Suprapubic skin (tissue), 4 donors: Measurements from ENCODE around the gene RAET1G. TPM values are rescaled to one million over a fixed set of nuclear protein-coding genes. Genes with fewer than 3 reads are reported as not detected.

ENCODE experiments used
- DNase-seq, 2 donors: peaks; one replicate each; pipeline ENCODE4 v3.0.0-alpha.2; 2019; ENCODE audit warnings: low spot score in 2 of 2
- H3K27ac ChIP-seq: fragments of 200-600 bp; sonication (generic); one replicate; pipeline ENCODE4 v1.5.1; 2019
- H3K27me3 ChIP-seq: fragments of 200-600 bp; sonication (generic); one replicate; pipeline ENCODE4 v1.5.1; 2019
- H3K36me3 ChIP-seq: fragments of 200-600 bp; sonication (generic); one replicate; pipeline ENCODE4 v1.5.1; 2019
- H3K4me1 ChIP-seq: fragments of 200-600 bp; sonication (generic); one replicate; pipeline ENCODE4 v1.5.1; 2019
- H3K4me3 ChIP-seq: fragments of 200-600 bp; sonication (generic); one replicate; pipeline ENCODE4 v1.5.1; 2019; ENCODE audit warnings: mild to moderate bottlenecking
- H3K9me3 ChIP-seq: fragments of 200-600 bp; sonication (generic); one replicate; pipeline ENCODE4 v1.5.1; 2019
- EP300 ChIP-seq: sonication (generic); formaldehyde crosslinking; IDR thresholded peaks from one replicate; pipeline ENCODE4 v1.6.1; 2017; ENCODE audit warnings: antibody characterized with exemption
- POLR2A ChIP-seq, 2 donors: fragments of 450-650 bp; IDR thresholded peaks; one replicate each; pipeline ENCODE4 v1.6.1; 2017; ENCODE audit warnings: antibody characterized with exemption in 2 of 2, mild to moderate bottlenecking in 2 of 2, moderate library complexity in 2 of 2
- POLR2AphosphoS5 ChIP-seq, 3 donors: sonication (generic); formaldehyde crosslinking; IDR thresholded peaks; one replicate each; pipeline ENCODE4 v1.6.1; 2017; ENCODE audit warnings: antibody characterized with exemption in 3 of 3
- WGBS: methylation state at CpG from one replicate; pipeline ENCODE4 v1.1.5; 2018; 5-methylcytosine and 5-hydroxymethylcytosine counted together
- total RNA-seq, 4 donors: library from RNA; depleted of rRNA; stranded (reverse); fragments of >200 nt; gene quantifications; one replicate each; pipeline ENCODE4 v1.1.0, GENCODE V29; 2016
- TF ChIP-seq, protein P1 (sequence below), 2 donors: fragments of 200-600 bp in 1 of 2; fragments of 450-650 bp in 1 of 2; sonication (generic) in 1 of 2; IDR thresholded peaks; one replicate each; pipeline ENCODE4 v1.5.1; 2016 to 2019; ENCODE audit warnings: antibody characterized with exemption in 2 of 2, mild to moderate bottlenecking in 1 of 2, moderate library complexity in 1 of 2

Gene RAET1G
- total RNA-seq, 4 donors from 2014 or later: 1.9 to 5.8 (median 4.5) TPM

DNA sequence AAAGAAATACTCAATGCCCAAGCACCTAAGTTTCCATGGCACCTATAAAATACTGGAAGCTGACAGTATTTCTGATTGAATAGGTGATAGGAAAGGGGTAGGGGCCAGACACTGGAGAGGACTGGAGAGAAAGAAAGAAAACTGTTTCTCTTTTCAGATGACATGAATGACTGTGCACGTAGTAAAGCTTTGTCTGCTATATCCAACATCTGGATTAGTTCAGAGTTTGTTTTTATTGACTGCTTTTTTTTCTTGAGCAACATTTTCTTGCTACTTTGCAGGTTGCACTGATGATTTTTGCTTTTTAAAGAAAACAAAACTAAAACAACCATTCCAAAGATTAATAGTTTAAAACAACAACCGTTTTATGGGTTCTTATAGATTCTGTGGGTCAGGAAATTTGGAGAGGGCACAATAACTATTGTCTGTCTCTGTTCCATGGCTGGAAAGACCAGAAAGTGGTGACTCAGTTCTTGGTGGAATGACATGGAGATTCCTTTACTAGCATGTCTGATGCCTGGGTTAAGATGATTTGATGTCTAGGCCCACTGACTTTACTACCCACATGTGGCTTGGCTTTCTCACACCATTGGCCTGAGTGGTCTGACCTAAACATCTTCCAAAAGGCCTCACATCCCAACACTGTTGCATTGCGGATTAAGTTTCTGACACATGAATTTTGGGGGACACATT, 46.5 kb downstream of the RAET1G start:
- 81% methylated on average over 3 of the region's 3 CpGs for WGBS
- no peaks in the 10 kb centered on the region for H3K9me3 ChIP-seq
- H3K27ac ChIP-seq: no peak overlapping the region
- no peaks in the 10 kb centered on the region for H3K36me3 ChIP-seq
- no peak for DNase-seq
- TF ChIP-seq POLR2AphosphoS5 (IDR thresholded peaks at IDR 0.05) (no peak), EP300 (no peak), POLR2A (IDR thresholded peaks at IDR 0.05) (no peak)
- TF ChIP-seq, protein P1, sequence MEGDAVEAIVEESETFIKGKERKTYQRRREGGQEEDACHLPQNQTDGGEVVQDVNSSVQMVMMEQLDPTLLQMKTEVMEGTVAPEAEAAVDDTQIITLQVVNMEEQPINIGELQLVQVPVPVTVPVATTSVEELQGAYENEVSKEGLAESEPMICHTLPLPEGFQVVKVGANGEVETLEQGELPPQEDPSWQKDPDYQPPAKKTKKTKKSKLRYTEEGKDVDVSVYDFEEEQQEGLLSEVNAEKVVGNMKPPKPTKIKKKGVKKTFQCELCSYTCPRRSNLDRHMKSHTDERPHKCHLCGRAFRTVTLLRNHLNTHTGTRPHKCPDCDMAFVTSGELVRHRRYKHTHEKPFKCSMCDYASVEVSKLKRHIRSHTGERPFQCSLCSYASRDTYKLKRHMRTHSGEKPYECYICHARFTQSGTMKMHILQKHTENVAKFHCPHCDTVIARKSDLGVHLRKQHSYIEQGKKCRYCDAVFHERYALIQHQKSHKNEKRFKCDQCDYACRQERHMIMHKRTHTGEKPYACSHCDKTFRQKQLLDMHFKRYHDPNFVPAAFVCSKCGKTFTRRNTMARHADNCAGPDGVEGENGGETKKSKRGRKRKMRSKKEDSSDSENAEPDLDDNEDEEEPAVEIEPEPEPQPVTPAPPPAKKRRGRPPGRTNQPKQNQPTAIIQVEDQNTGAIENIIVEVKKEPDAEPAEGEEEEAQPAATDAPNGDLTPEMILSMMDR (IDR thresholded peaks at IDR 0.05): no peak
- H3K4me1 ChIP-seq: no peaks in the 10 kb centered on the region
- H3K27me3 ChIP-seq: no peaks in the 10 kb centered on the region
- H3K4me3 ChIP-seq: no peak overlapping the region

DNA sequence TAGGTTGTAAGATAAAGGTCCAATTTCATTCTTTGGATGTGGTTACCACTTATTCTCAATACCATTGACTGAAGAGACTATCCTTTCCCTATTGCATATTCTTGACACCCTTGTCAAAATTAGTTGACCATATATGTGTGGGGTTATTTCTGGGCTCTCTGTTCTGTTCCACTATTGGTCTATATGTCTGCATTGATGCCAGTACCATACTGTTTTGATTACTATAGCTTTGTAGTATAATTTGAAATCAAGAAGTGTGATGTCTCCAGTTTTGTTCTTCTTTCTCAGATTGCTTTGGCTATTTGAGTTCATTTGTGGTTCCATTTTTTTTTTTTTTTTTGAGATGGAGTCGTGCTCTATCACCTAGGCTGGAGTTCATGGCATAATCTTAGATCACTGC, 50.7 kb downstream of the RAET1G start:
- no peak overlapping the region for H3K27ac ChIP-seq
- TF ChIP-seq POLR2AphosphoS5 (IDR thresholded peaks at IDR 0.05): no peak
- no peak overlapping the region for H3K4me3 ChIP-seq
- no peaks in the 10 kb centered on the region for H3K36me3 ChIP-seq
- WGBS: 100% methylated on average over 1 of the region's 1 CpG
- no peak for DNase-seq
- H3K4me1 ChIP-seq: no peaks in the 10 kb centered on the region
- H3K27me3 ChIP-seq: no peaks in the 10 kb centered on the region
- H3K9me3 ChIP-seq: no peaks in the 10 kb centered on the region

DNA sequence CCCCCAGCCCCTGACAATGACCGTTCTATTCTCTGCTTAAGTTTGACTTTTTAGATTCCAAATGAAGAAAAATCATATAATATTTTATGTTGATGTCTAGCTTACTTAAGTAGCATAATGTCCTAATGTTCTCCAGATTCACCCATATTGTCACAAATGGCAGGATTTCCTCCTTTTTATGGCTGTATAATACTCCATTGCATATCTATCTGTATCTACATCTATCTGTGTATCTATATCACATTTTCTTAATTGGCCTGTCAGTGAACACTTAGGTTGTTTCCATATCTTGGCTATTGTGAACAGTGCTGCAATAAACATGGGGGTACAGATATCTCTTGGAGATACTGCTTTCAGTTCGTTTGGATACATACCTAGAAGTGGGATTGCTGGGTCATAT, 51.7 kb downstream of the RAET1G start:
- Histone ChIP-seq H3K4me3 (no peak overlapping the region), H3K9me3 (no peaks in the 10 kb centered on the region), H3K27ac (no peak overlapping the region), H3K4me1 (no peaks in the 10 kb centered on the region), H3K27me3 (no peaks in the 10 kb centered on the region), H3K36me3 (no peaks in the 10 kb centered on the region)
- TF ChIP-seq EP300 (no peak), POLR2A (IDR thresholded peaks at IDR 0.05) (no peak), POLR2AphosphoS5 (IDR thresholded peaks at IDR 0.05) (no peak)
- TF ChIP-seq, protein P1 (IDR thresholded peaks at IDR 0.05): no peak
- no peak for DNase-seq
- 93% methylated on average over 2 of the region's 2 CpGs for WGBS

DNA sequence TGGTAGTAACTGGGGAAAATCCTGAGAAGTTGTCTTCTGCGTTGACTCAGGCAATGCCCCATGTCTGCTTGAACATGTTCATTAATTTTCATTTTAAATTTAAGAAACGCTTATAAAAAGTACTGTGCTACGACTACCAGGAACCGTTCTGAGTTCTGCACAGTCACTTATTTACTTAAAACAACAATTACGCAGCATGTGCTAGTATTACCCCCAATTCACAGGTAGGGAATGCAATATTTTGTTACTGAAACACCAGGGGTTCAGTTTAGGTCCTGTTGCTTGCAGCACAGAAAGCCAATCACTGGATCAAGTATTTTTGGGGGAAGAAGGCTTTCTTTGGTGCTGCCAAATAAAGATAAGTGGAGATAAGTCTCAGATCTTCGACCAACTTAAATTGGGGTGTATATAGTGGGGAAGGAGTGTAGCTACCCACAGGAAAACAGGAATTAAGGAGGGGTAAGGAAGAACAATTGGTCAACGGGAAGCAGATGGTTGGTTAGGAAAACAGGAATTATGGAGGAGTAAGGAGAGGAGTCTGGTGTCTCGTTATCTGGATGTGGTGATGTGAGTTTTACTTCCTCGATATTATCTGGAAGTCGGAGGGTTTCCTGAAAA, 53.5 kb downstream of the RAET1G start:
- no peak for TF ChIP-seq EP300
- TF ChIP-seq, protein P1 (IDR thresholded peaks at IDR 0.05): no peak
- TF ChIP-seq POLR2A (IDR thresholded peaks at IDR 0.05): no peak
- TF ChIP-seq POLR2AphosphoS5 (IDR thresholded peaks at IDR 0.05): no peak

DNA sequence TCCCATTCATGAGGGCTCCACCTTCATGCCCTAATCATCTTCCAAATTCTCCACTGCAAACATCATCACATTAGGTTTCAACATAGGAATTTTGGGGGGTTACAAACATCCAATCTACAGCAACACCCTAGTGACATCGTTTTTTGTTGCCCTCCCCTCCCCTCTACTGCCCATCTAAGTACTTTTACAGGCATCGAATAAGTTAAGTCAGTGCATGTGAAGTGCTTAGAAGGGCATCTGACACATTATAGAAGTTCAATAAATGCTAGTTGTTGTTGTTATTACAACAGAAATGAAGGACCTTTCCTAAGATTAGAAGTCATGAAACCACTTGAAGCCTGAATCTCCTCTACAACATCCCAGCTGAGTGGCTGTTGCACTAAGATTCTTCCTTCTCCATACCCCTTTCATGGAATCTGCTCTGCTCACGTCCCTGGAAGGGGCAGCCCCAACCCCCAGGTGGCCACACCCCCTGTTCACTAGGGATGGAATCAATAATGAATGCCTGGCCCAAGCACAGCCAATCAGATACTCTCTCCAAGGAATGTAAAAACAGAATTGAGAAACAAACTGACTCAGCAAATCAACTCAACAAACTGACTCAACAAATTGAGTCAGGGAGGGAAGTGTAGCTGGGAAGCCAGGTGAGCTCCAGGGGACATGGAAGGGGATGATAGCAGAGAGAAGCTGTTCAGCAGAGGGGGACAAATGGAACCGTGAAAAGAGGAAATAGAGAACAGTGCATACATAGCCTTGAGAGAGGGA, 54.9 kb downstream of the RAET1G start:
- 53% methylated on average over 4 of the region's 4 CpGs for WGBS
- H3K27me3 ChIP-seq: no peaks in the 10 kb centered on the region
- no peak for DNase-seq
- H3K9me3 ChIP-seq: no peaks in the 10 kb centered on the region
- H3K36me3 ChIP-seq: no peaks in the 10 kb centered on the region
- no peak overlapping the region for H3K27ac ChIP-seq
- H3K4me1 ChIP-seq: peaks cover 11% of the 10 kb centered on the region
- TF ChIP-seq EP300: no peak
- TF ChIP-seq, protein P1 (IDR thresholded peaks at IDR 0.05): no peak
- no peak for TF ChIP-seq POLR2AphosphoS5 (IDR thresholded peaks at IDR 0.05)
- no peak for TF ChIP-seq POLR2A (IDR thresholded peaks at IDR 0.05)
- no peak overlapping the region for H3K4me3 ChIP-seq

More for the DNA sequence above, 53.5 kb downstream of the RAET1G start:
- Histone ChIP-seq H3K36me3 (no peaks in the 10 kb centered on the region), H3K4me1 (peaks cover 9% of the 10 kb centered on the region), H3K27me3 (no peaks in the 10 kb centered on the region), H3K9me3 (no peaks in the 10 kb centered on the region), H3K27ac (no peak overlapping the region), H3K4me3 (no peak overlapping the region)
- no peak for DNase-seq
- 88% methylated on average over 10 of the region's 10 CpGs for WGBS

Other genes starting within 250 kb of the RAET1G start
- gene LATS1, start 205.0 kb downstream of the RAET1G start, total RNA-seq: 10 to 100 TPM; 31.2 to 55.0 (median 44.4) TPM
- gene NUP43, start 176.6 kb downstream of the RAET1G start, total RNA-seq: 10 to 100 TPM; 21.0 to 31.3 (median 22.3) TPM
- gene PCMT1, start 173.4 kb downstream of the RAET1G start, total RNA-seq: 10 to 100 TPM; 57.4 to 67.6 (median 66.6) TPM
- gene LRP11, start 58.8 kb downstream of the RAET1G start, total RNA-seq: 10 to 100 TPM; 43.6 to 77.2 (median 68.4) TPM
- 10 to 100 TPM; 14.4 to 46.8 (median 22.8) TPM for gene RAET1E, start 25.0 kb downstream of the RAET1G start, total RNA-seq
- gene ULBP2, start 18.9 kb upstream of the RAET1G start, total RNA-seq: under 1 TPM in 2 of 4 donors, not detected in 2; 0.76 to 0.95 TPM
- gene ULBP1, start 40.8 kb upstream of the RAET1G start, total RNA-seq: under 1 TPM in 2 of 4 donors, not detected in 2; 0.34 to 0.47 TPM
- gene RAET1L, start 102.4 kb upstream of the RAET1G start, total RNA-seq: 1 to 10 TPM; 1.6 to 8.0 (median 4.2) TPM
- 1 to 10 TPM in 1 of 4 donors, under 1 TPM in 1, not detected in 2; 0.78 to 2.1 TPM for gene ULBP3, start 146.0 kb upstream of the RAET1G start, total RNA-seq
- gene PPP1R14C, start 219.9 kb upstream of the RAET1G start, total RNA-seq: 100 to 1,000 TPM in 2 of 4 donors, 10 to 100 TPM in 2; 44.3 to 104 (median 88.8) TPM